GM18507 (cell line): ENCODE measurements around the gene ORM1.

ENCODE experiments used
- DNase-seq: peaks from one replicate; pipeline ENCODE4 v3.0.0; 2011; ENCODE audit warnings: low read depth; ENCODE audit not compliant: insufficient read length; ENCODE audit errors: extremely low spot score
- FAIRE-seq: peaks from 2 replicates; lab custom pipeline; 2011; peaks lifted over from hg19 to GRCh38; lab: Jason Lieb, UNC

The ORM1 gene

GRCh38 chr9:114303571-114303970 lies 19.3 kb upstream of the ORM1 start:
- FAIRE-seq = no peak
- no peak for DNase-seq

- FAIRE-seq (no peak), DNase-seq (no peak)
Measured at GRCh38 chr9:114303977-114304376, 18.9 kb upstream of the ORM1 start.

- FAIRE-seq (no peak), DNase-seq (no peak)
Measured at GRCh38 chr9:114304416-114305188, 18.3 kb upstream of the ORM1 start.

- FAIRE-seq (no peak), DNase-seq (no peak)
Measured at GRCh38 chr9:114307899-114308267, 15.0 kb upstream of the ORM1 start.

GRCh38 chr9:114308361-114308950 lies 14.4 kb upstream of the ORM1 start:
- no peak for DNase-seq
- no peak for FAIRE-seq

- FAIRE-seq (no peak), DNase-seq (no peak)
Measured at GRCh38 chr9:114309096-114309495, 13.8 kb upstream of the ORM1 start.

GRCh38 chr9:114310471-114311450 lies 12.1 kb upstream of the ORM1 start:
- no peak for DNase-seq
- FAIRE-seq = no peak

- DNase-seq (no peak), FAIRE-seq (no peak)
Measured at GRCh38 chr9:114311571-114312512, 11.1 kb upstream of the ORM1 start.

GRCh38 chr9:114312513-114312875 lies 10.4 kb upstream of the ORM1 start:
- DNase-seq (no peak), FAIRE-seq (no peak)

GRCh38 chr9:114313186-114313585 lies 9.7 kb upstream of the ORM1 start:
- FAIRE-seq (no peak), DNase-seq (no peak)

GRCh38 chr9:114314256-114314867 lies 8.5 kb upstream of the ORM1 start:
- no peak for DNase-seq
- FAIRE-seq = no peak

GRCh38 chr9:114314881-114315722 lies 7.8 kb upstream of the ORM1 start:
- DNase-seq (no peak), FAIRE-seq (no peak)

GRCh38 chr9:114315723-114316363 lies 7.1 kb upstream of the ORM1 start:
- DNase-seq (no peak), FAIRE-seq (no peak)

GRCh38 chr9:114316605-114317230 lies 6.2 kb upstream of the ORM1 start:
- DNase-seq (no peak), FAIRE-seq (no peak)

- FAIRE-seq (no peak), DNase-seq (no peak)
Measured at GRCh38 chr9:114317665-114318357, 5.1 kb upstream of the ORM1 start.

- DNase-seq (no peak), FAIRE-seq (no peak)
Measured at GRCh38 chr9:114318416-114318815, 4.5 kb upstream of the ORM1 start.

GRCh38 chr9:114319147-114319546 lies 3.8 kb upstream of the ORM1 start:
- no peak for FAIRE-seq
- DNase-seq = no peak
